Measurements from ENCODE around the gene DUSP15.

DUSP15 gene

GRCh38 chr20:31840906-31841816 is 29.2 kb downstream of the DUSP15 start:
- peak overlapping the region in 1 of 2 donors; percentile 62 for H3K4me3 ChIP-seq
- H3K9me3 ChIP-seq: no peaks in the 10 kb centered on the region
- no peaks in the 10 kb centered on the region for H3K36me3 ChIP-seq
- H3K4me1 ChIP-seq: peaks cover 2 to 90% (median 83%) of the 10 kb centered on the region in 4 donors
- no peak for DNase-seq
- no peaks in the 10 kb centered on the region for H3K27me3 ChIP-seq
- intact Hi-C loops (cut with DNase I; ENCODE audit: low total_unique reads): no loop called here
- TF ChIP-seq CTCF (IDR thresholded peaks at IDR 0.05): no peak
- peak overlapping the region; percentile 89 to 92 for H3K27ac ChIP-seq

- no peak for DNase-seq
- intact Hi-C loops (cut with DNase I; ENCODE audit: low total_unique reads): no loop called here
- peaks cover 8 to 94% (median 85%) of the 10 kb centered on the region in 4 donors for H3K4me1 ChIP-seq
Measured at GRCh38 chr20:31839782-31840487, 30.4 kb downstream of the DUSP15 start.

GRCh38 chr20:31838646-31839292 is 31.6 kb downstream of the DUSP15 start:
- TF ChIP-seq CTCF (IDR thresholded peaks at IDR 0.05): no peak
- DNase-seq: no peak
- H3K4me1 ChIP-seq: peaks cover 8 to 87% (median 79%) of the 10 kb centered on the region in 4 donors
- intact Hi-C loops (cut with DNase I; ENCODE audit: low total_unique reads): no loop called here
- no peaks in the 10 kb centered on the region for H3K36me3 ChIP-seq
- no peaks in the 10 kb centered on the region for H3K27me3 ChIP-seq
- H3K4me3 ChIP-seq: no peak overlapping the region
- H3K27ac ChIP-seq: peak overlapping the region; percentile 89 to 92
- no peaks in the 10 kb centered on the region for H3K9me3 ChIP-seq

More at GRCh38 chr20:31839782-31840487, 30.4 kb downstream of the DUSP15 start:
- Histone ChIP-seq H3K4me3 (no peak overlapping the region), H3K36me3 (no peaks in the 10 kb centered on the region), H3K27me3 (no peaks in the 10 kb centered on the region), H3K27ac (peak overlapping the region; percentile 89 to 92), H3K9me3 (no peaks in the 10 kb centered on the region)
- TF ChIP-seq CTCF (IDR thresholded peaks at IDR 0.05): no peak

- Histone ChIP-seq H3K4me3 (no peak overlapping the region), H3K27ac (peak overlapping the region; percentile 17 to 92), H3K27me3 (no peaks in the 10 kb centered on the region), H3K9me3 (no peaks in the 10 kb centered on the region), H3K36me3 (no peaks in the 10 kb centered on the region), H3K4me1 (peaks cover 8 to 87% (median 70%) of the 10 kb centered on the region in 4 donors)
- no peak for DNase-seq
- intact Hi-C loops (cut with DNase I; ENCODE audit: low total_unique reads): no loop called here
- no peak for TF ChIP-seq CTCF (IDR thresholded peaks at IDR 0.05)
Measured at GRCh38 chr20:31837896-31838397, 32.4 kb downstream of the DUSP15 start.

- Histone ChIP-seq H3K36me3 (no peaks in the 10 kb centered on the region), H3K9me3 (no peaks in the 10 kb centered on the region), H3K27me3 (no peaks in the 10 kb centered on the region), H3K4me3 (no peak overlapping the region), H3K27ac (peak overlapping the region; percentile 67 to 92), H3K4me1 (peaks cover 8 to 78% (median 62%) of the 10 kb centered on the region in 4 donors)
- DNase-seq: no peak
- intact Hi-C loops (cut with DNase I; ENCODE audit: low total_unique reads): no loop called here
- no peak for TF ChIP-seq CTCF (IDR thresholded peaks at IDR 0.05)
Measured at GRCh38 chr20:31836853-31837608, 33.3 kb downstream of the DUSP15 start.
